HG02840 (cell line): Measurements from ENCODE around the gene GJC3.
"Not testable (repeated sequence)": the region's sequence is repeated elsewhere in the genome, so short reads cannot be mapped to it uniquely, and the experiment has no call there.

Experiments
- ATAC-seq: cut with Tn5 transposase; IDR thresholded peaks from one replicate; pipeline ENCODE4 v1.9.1; 2021; ENCODE audit warnings: mild to moderate bottlenecking, moderate library complexity, moderate number of reproducible peaks; ENCODE audit not compliant: unreplicated experiment, low FRiP score

GJC3 gene

GRCh38 chr7:99935009-99935408 is 5.6 kb upstream of the GJC3 start:
- not testable (repeated sequence) for ATAC-seq

GRCh38 chr7:99930376-99930775 is 956 bp upstream of the GJC3 start:
- ATAC-seq, result no peak

- ATAC-seq, result no peak
Measured at GRCh38 chr7:99929730-99930053, 272 bp upstream of the GJC3 start.

- ATAC-seq, result no peak
Measured at GRCh38 chr7:99928188-99928587, 1.2 kb downstream of the GJC3 start.

DNA sequence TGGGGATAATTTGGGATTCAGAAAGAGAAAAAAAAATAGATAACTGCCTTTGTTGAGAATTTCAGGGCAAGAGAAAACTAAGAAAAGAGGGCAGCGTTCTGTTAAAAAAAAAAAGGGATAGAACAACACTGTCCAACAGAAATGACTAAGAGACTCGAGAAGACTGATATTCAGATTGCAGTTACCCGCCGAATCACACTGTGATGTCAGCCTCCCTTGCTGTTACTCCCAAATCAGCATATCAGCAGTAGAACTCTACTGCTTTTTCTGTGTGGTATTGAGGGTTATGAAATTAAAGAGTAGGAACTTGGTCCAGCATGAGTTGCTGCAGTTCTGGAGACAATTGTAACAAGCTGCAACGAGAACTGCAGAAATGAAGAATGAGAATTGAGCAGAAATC is 1.9 kb downstream of the GJC3 start:
- no peak for ATAC-seq

DNA sequence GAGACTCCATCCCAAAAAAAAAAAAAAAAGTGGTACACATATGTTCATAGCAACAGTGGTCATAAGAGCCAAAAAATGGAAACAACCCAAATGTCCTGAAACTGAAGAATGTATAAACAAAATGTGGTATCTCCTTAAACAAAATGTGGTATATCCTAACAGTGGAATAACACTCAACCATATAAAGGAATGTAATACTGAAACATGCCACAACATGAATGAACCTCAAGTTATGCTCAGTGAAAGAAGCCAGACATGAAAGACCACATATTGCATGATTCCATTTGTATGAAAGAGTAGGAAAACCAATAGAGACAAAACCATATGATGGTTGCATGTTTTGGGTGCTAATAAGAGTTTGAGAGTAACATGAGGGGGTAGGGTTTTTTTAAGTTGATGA is 3.1 kb downstream of the GJC3 start:
- no peak for ATAC-seq

DNA sequence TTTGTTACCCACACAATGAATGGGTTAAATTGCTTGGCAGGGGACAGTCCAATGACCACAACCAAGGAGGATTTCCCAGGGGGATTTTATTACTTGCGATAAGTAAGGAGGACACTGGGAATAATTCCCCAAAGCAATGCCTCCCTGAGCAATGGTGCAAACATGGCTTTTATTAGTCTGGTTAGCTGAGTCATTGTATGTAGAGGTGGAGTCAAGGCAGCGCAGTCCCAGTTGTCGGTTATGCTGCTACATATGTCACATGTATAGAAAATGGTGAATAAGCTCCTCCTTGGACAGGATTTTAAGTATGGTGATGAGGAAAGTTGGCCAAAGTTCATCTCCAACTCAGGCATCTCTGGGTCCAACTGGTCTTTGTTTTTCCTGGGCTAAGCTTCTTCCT is 6.2 kb downstream of the GJC3 start:
- no peak for ATAC-seq

DNA sequence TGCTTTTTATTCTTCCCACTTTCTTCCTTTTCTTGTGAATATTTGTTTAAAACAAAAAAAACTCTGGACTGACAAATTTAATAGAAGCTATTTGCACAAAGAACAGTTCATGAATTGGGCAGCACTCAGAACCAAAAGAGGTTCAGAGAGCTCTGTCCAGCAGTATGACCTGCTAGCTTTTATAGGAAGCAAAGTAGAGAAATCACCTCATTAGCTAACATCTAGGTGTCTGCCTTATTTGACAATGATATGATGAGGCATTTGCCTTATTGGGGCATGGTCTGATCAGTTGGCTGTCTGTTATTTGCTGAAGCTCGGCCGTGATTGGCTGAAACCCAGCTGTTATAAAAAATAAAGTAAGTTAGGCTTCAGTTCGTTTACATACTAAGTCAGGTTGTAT is 9.3 kb downstream of the GJC3 start:
- ATAC-seq, result no peak

DNA sequence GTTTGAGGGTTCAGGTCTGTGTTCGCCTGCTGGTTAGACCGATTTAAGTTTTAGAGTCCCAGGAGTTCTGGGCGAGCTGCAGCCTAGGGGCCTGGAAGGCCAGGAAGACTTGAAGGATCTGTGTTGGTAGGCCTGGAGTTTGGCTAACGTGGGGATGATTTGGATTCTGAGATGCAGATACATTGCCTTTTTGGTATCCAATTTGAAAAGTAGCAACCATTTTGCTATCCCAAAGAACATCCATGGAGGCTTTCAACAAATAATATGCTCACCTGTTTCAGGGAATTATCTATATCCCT is 9.7 kb downstream of the GJC3 start:
- ATAC-seq, result peak; percentile 11

GRCh38 chr7:99918959-99919813 is 10.2 kb downstream of the GJC3 start, which contains the start of gene TRIM4:
Gene TRIM4, minus strand, starts transcription at chr7:99919530. Its CDS starts 129 bp downstream, at chr7:99919401.
- peak; percentile 96 for ATAC-seq

GRCh38 chr7:99910976-99911375 is 18.4 kb downstream of the GJC3 start:
- ATAC-seq, result no peak

DNA sequence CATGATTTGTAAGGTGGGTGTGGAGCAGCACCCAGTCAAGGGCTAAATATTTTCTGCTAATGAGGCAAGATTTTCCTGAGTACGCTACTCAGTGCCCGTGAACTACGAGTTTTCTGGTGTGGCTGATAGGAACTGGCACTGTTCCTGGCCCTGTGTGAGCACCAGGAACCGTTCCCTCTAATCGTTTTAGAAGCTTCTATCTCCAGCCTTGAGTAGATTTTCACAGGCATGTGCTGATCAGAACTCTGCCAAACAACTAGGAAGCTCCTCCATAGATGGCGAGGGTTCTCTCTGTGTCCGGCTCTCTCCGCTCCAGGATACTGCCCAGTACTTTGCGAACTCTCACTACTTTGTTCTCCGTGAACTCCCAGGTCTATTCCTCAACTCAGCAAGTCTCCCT is 27.8 kb downstream of the GJC3 start:
- ATAC-seq, result no peak

DNA sequence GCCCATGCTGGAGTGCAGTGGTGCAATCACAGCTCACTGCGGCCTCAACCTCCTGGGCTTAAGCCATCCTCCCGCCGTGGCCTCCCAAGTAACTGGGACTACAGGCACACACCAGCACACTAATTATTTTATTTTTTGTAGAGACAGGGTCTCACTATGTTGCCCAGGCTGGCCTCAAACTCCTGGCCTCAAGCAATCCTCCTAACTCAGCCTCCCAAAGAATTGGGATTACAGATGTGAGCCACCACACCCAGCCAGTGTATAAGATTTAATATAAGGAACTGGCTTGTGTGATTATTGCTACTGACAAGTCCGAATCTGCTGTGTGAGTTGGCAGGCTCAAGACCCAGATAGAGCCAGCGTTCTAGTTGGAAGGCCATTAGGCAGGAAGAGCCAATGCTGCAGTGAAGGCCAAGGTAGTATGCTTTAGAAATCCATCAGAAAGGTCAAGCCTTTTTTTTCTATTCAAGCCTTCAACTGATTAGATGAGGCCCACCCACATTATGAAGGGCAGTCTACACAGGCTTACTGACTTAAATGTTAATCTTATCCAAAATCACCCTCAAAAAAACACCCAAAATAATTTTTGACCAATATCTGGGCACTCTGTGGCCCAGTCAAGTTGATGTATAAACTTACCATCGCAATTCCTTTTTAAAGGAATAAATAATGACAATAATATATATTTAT is 29.4 kb downstream of the GJC3 start:
- ATAC-seq, result no peak

DNA sequence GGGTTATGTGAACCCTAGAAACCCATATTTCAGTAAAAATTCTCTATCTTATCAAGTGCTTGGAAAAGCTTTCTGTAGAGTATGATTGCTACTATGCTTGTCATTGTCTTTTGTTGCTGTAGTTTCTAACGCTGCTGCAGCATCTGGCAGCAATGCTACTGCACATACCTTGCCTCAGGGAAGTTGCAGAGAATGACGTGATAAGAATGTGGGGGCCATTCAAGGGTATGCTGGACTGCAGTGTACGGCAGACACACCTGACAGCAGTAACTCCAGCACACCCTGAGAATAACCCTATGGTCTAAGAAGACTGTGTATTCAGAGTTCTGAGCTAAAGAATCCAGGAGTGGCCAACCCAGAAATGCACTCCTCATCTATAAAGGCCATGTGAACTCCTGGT is 30.6 kb downstream of the GJC3 start:
- no peak for ATAC-seq

GRCh38 chr7:99898023-99898357 is 31.4 kb downstream of the GJC3 start:
- ATAC-seq, result no peak

GRCh38 chr7:99897322-99898022 is 31.9 kb downstream of the GJC3 start:
- no peak for ATAC-seq

- ATAC-seq, result no peak
Measured at GRCh38 chr7:99894738-99895137, 34.7 kb downstream of the GJC3 start.

DNA sequence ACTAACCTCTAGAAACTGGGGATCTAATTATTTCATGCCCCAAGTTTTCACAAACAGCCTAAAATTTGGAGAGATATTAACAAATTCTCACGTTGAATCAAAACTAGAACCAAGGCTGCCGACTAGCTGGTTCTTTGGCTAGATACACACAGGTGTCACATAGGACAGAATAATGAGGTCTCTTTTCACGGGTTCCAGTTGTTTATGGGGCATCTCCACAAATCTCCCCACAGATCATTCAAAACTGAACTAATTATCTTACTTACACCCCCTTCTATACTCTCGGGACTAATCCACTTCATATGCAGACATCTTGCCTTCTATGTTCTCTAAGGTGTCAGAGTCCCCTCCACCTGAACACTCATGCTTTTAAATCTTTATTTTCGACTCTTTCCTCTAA is 36.1 kb downstream of the GJC3 start:
- ATAC-seq, result no peak

DNA sequence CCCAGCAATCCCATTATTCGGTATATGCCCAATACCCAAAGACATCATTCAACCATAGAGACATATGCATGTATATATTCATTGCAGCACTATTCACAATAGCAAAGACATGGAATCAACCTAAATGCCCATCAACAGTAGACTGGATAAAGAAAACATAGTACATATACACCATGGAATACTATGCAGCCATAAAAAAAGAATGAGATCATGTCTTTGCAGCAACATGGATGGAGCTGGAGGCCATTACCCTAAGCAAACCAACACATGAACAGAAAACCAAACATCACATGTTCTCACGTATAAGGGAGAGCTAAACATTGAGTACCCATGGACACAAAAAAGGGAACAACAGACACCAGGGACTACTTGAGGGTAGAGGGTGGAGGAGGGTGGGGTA is 39.1 kb downstream of the GJC3 start:
- ATAC-seq, result not testable (repeated sequence)

- ATAC-seq, result not testable (repeated sequence)
Measured at GRCh38 chr7:99888366-99888765, 41.1 kb downstream of the GJC3 start.

GRCh38 chr7:99881370-99881769 is 48.0 kb downstream of the GJC3 start:
- ATAC-seq, result no peak

- no peak for ATAC-seq
Measured at GRCh38 chr7:99876933-99877332, 52.5 kb downstream of the GJC3 start, which contains the start of gene OR2AE1. Gene OR2AE1, minus strand, starts transcription at chr7:99877033. Its CDS starts 0 bp downstream, at chr7:99877033.
